Transverse colon (tissue), 4 donors: ENCODE results near the gene MAP2K5. TPM values are rescaled to one million over a fixed set of nuclear protein-coding genes. Genes with fewer than 3 reads are reported as not detected.
A peak's percentile ranks its signal among the peaks of the same experiment; 100 is the strongest.

Source experiments
- DNase-seq: peaks from one replicate; pipeline ENCODE4 v3.0.0-alpha.2; 2019
- H3K27ac ChIP-seq, 4 donors: fragments of 200-600 bp; sonication (generic); 2 replicates each; pipeline ENCODE4 v1.5.1; 2016 to 2018; ENCODE audit warnings: inconsistent platforms in 4 of 4
- H3K27me3 ChIP-seq: fragments of 200-600 bp; sonication (generic); 2 replicates; pipeline ENCODE4 v1.5.1; 2017; ENCODE audit warnings: inconsistent platforms
- H3K36me3 ChIP-seq, 4 donors: fragments of 200-600 bp; sonication (generic); 2 replicates each; pipeline ENCODE4 v1.5.1; 2017 to 2019; ENCODE audit warnings: inconsistent platforms in 4 of 4
- H3K4me1 ChIP-seq, 4 donors: fragments of 200-600 bp; sonication (generic); 2 replicates each; pipeline ENCODE4 v1.5.1; 2017 to 2020; ENCODE audit warnings: inconsistent platforms in 4 of 4
- H3K4me3 ChIP-seq, 4 donors: fragments of 200-600 bp; sonication (generic); 1 replicate in 1 of 4; 2 replicates in 3 of 4; pipeline versions ENCODE4 v1.5.1 to v1.6.1; 2017 to 2019; ENCODE audit warnings: inconsistent platforms in 4 of 4
- H3K9me3 ChIP-seq, 2 donors: fragments of 200-600 bp; sonication (generic); 2 replicates each; pipeline ENCODE4 v1.5.1; 2017 to 2019; ENCODE audit warnings: inconsistent platforms in 2 of 2
- EP300 ChIP-seq: sonication (generic); formaldehyde crosslinking; IDR thresholded peaks from one replicate; pipeline ENCODE4 v1.6.1; 2017; ENCODE audit warnings: antibody characterized with exemption, low read depth
- POLR2A ChIP-seq: fragments of 450-650 bp; IDR thresholded peaks from one replicate; pipeline ENCODE4 v1.6.1; 2016; ENCODE audit warnings: antibody characterized with exemption, mild to moderate bottlenecking, moderate library complexity
- POLR2AphosphoS5 ChIP-seq, 3 donors: sonication (generic); formaldehyde crosslinking; IDR thresholded peaks; one replicate each; pipeline ENCODE4 v1.6.1; 2016; ENCODE audit warnings: antibody characterized with exemption in 3 of 3
- WGBS, 2 donors: methylation state at CpG; one replicate each; pipeline ENCODE4 v1.1.5; 2018; ENCODE audit warnings: low coverage in 1 of 2; 5-methylcytosine and 5-hydroxymethylcytosine counted together
- in situ Hi-C, 4 donors: fragments of 200-750 bp; cut with MboI; loops; one replicate each; pipeline versions ENCODE4 v1.15.0 to v1.15.1; 2017; ENCODE audit warnings: low sequenced_read_pairs in 3 of 4, low pct_ligation_motif_present in 1 of 4, low pct_unique_long_range_greater_than_20kb in 1 of 4
- intact Hi-C: fragments of 100-400 bp; cut with DNase I; formaldehyde crosslinking; loops from one replicate; pipeline ENCODE4 v1.15.1; 2023; ENCODE audit warnings: low total_unique reads
- total RNA-seq, 4 donors: library from RNA; depleted of rRNA; stranded (reverse); fragments of >200 nt; gene quantifications; one replicate each; pipeline ENCODE4 v1.1.0, GENCODE V29; 2016
- TF ChIP-seq, protein P1 (sequence below), 5 experiments: fragments of 200-600 bp in 3 of 5; fragments of 450-650 bp in 2 of 5; sonication (generic) in 3 of 5; IDR thresholded peaks; 1 replicate in 2 of 5; 2 replicates in 3 of 5; pipeline ENCODE4 v1.5.1; 2016 to 2017; ENCODE audit warnings: antibody characterized with exemption in 5 of 5, inconsistent platforms in 3 of 5, mild to moderate bottlenecking in 2 of 5, moderate library complexity in 1 of 5

The MAP2K5 gene
- total RNA-seq, 4 donors from 2014 or later, result 19.8 to 320 (median 21.1) TPM

GRCh38 chr15:67548862-67549651 is 6.6 kb downstream of the MAP2K5 start:
- H3K9me3 ChIP-seq, result no peaks in the 10 kb centered on the region
- 50 to 59% methylated on average over 5 to 8 of the region's 8 CpGs for WGBS, 2 donors
- DNase-seq, result peak; percentile 54
- H3K27ac ChIP-seq, result peak overlapping the region; percentile 45 to 70 (median 52)
- in situ Hi-C loops, result no loop called here
- no peaks in the 10 kb centered on the region for H3K36me3 ChIP-seq
- TF ChIP-seq EP300, result no peak
- TF ChIP-seq POLR2AphosphoS5 (IDR thresholded peaks at IDR 0.05), result no peak
- TF ChIP-seq POLR2A, result no peak
- TF ChIP-seq, protein P1, sequence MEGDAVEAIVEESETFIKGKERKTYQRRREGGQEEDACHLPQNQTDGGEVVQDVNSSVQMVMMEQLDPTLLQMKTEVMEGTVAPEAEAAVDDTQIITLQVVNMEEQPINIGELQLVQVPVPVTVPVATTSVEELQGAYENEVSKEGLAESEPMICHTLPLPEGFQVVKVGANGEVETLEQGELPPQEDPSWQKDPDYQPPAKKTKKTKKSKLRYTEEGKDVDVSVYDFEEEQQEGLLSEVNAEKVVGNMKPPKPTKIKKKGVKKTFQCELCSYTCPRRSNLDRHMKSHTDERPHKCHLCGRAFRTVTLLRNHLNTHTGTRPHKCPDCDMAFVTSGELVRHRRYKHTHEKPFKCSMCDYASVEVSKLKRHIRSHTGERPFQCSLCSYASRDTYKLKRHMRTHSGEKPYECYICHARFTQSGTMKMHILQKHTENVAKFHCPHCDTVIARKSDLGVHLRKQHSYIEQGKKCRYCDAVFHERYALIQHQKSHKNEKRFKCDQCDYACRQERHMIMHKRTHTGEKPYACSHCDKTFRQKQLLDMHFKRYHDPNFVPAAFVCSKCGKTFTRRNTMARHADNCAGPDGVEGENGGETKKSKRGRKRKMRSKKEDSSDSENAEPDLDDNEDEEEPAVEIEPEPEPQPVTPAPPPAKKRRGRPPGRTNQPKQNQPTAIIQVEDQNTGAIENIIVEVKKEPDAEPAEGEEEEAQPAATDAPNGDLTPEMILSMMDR (IDR thresholded peaks at IDR 0.05), result no peak
- peak overlapping the region in 1 of 4 donors; percentile 18 for H3K4me3 ChIP-seq
- H3K27me3 ChIP-seq, result no peaks in the 10 kb centered on the region
- intact Hi-C loops, result no loop called here
- peaks cover 0 to 55% (median 24%) of the 10 kb centered on the region in 4 donors for H3K4me1 ChIP-seq

DNA sequence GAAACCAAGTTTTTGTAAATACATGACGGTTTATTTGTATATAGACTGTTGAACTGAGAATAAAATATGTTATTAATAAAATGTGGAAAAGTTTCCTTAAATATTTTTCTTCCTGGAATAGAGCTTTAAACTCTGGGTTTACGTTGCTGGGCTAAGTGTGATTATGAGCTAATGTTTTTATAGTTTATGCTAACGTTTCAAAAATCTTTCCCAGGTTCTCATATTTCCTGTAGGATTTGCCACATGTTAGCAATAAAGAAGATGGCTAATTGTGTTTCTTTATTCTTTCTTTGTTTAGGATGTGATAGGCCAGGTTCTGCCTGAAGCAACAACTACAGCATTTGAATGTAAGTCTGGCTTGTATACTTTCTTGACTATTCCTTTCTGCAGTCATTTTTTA is 7.2 kb downstream of the MAP2K5 start:
- peaks cover 0 to 51% (median 23%) of the 10 kb centered on the region in 4 donors for H3K4me1 ChIP-seq
- WGBS, 2 donors, result 36 to 41% methylated on average over 3 of the region's 3 CpGs
- peak overlapping the region in 2 of 4 donors; percentile 55 to 70 for H3K27ac ChIP-seq
- H3K27me3 ChIP-seq, result no peaks in the 10 kb centered on the region
- no peaks in the 10 kb centered on the region for H3K9me3 ChIP-seq
- no peak for TF ChIP-seq POLR2AphosphoS5 (IDR thresholded peaks at IDR 0.05)
- TF ChIP-seq, protein P1 (IDR thresholded peaks at IDR 0.05), result no peak
- TF ChIP-seq POLR2A, result no peak
- TF ChIP-seq EP300, result no peak
- DNase-seq, result no peak
- no peak overlapping the region for H3K4me3 ChIP-seq
- no peaks in the 10 kb centered on the region for H3K36me3 ChIP-seq
- in situ Hi-C loops (no loop called here), intact Hi-C loops (no loop called here)

GRCh38 chr15:67550522-67550921 is 8.0 kb downstream of the MAP2K5 start:
- 79 to 90% methylated on average over 4 of the region's 4 CpGs for WGBS, 2 donors
- H3K4me1 ChIP-seq, result peaks cover 0 to 47% (median 23%) of the 10 kb centered on the region in 4 donors
- in situ Hi-C loops (no loop called here), intact Hi-C loops (no loop called here)
- no peaks in the 10 kb centered on the region for H3K36me3 ChIP-seq
- no peak for DNase-seq
- H3K27me3 ChIP-seq, result no peaks in the 10 kb centered on the region
- TF ChIP-seq, protein P1 (IDR thresholded peaks at IDR 0.05), result no peak
- TF ChIP-seq POLR2AphosphoS5 (IDR thresholded peaks at IDR 0.05), result no peak
- no peak for TF ChIP-seq POLR2A
- TF ChIP-seq EP300, result no peak
- H3K4me3 ChIP-seq, result no peak overlapping the region
- H3K27ac ChIP-seq, result no peak overlapping the region
- H3K9me3 ChIP-seq, result no peaks in the 10 kb centered on the region

DNA sequence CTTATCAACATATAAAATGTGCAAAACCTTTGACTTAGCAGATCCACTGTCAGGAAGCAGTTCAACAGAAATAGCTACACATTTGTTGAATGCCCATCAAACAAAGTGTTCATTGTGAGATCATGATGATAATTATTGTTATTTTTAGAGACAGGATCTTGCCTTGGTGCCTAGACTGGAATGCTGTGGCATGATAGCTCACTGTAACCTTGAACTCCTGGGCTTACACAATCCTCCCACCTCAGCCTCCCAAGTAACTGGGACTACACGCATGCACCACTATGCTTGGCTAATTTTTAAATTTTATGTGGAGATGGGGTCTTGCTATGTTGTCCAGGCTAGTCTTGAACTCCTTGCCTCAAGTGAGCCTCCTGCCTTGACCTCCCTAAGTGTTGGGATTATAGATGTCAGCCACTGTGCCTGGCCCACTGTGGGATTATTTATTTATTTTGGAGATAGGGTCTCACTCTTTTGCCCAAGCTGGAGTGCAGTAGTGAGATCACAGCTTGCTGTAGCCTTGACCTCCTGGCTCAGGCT is 8.8 kb downstream of the MAP2K5 start:
- no peak for DNase-seq
- no peak overlapping the region for H3K27ac ChIP-seq
- in situ Hi-C loops (no loop called here), intact Hi-C loops (no loop called here)
- 86% methylated on average over 1 of the region's 1 CpG; no CpG with 5 or more reads in 1 of the 2 donors for WGBS, 2 donors
- H3K4me1 ChIP-seq, result peaks cover 0 to 46% (median 23%) of the 10 kb centered on the region in 4 donors
- H3K36me3 ChIP-seq, result no peaks in the 10 kb centered on the region
- H3K4me3 ChIP-seq, result no peak overlapping the region
- no peaks in the 10 kb centered on the region for H3K9me3 ChIP-seq
- H3K27me3 ChIP-seq, result no peaks in the 10 kb centered on the region
- TF ChIP-seq, protein P1 (IDR thresholded peaks at IDR 0.05), result no peak
- no peak for TF ChIP-seq POLR2A
- TF ChIP-seq EP300, result no peak
- no peak for TF ChIP-seq POLR2AphosphoS5 (IDR thresholded peaks at IDR 0.05)
